K562 (cell line): ENCODE data around the gene ZCCHC8.

Experiments used
- CREM ChIP-seq: IDR thresholded peaks from 2 replicates; pipeline ENCODE4 v1.6.1; 2014; ENCODE audit warnings: antibody characterized with exemption, low read depth
- FOXK1 ChIP-seq: sonication (generic); formaldehyde crosslinking; IDR thresholded peaks from 2 replicates; pipeline ENCODE4 v1.8.0; 2022; ENCODE audit warnings: missing genetic modification reagents, mild to moderate bottlenecking, borderline replicate concordance
- HDAC8 ChIP-seq: fragments of 450-650 bp; IDR thresholded peaks from 2 replicates; pipeline ENCODE4 v1.6.1; 2016; ENCODE audit warnings: mild to moderate bottlenecking, missing genetic modification characterization, moderate library complexity, missing compliant biosample characterization
- RAD21 ChIP-seq, 2 experiments: fragments of 250-450 bp in 1 of 2; fragments of 450-650 bp in 1 of 2; sonication (Bioruptor Pico) in 1 of 2; formaldehyde crosslinking in 1 of 2; IDR thresholded peaks in 1 of 2; conservative IDR thresholded peaks in 1 of 2; 2 replicates each; pipeline versions ENCODE4 v1.4.0 to v1.8.0; 2020 to 2022; ENCODE audit warnings: mild to moderate bottlenecking in 2 of 2, moderate library complexity in 1 of 2
- ZNF12 ChIP-seq: sonication (generic); formaldehyde crosslinking; IDR thresholded peaks from 2 replicates; pipeline ENCODE4 v1.4.0; 2020; ENCODE audit warnings: mild to moderate bottlenecking, missing genetic modification reagents

DNA sequence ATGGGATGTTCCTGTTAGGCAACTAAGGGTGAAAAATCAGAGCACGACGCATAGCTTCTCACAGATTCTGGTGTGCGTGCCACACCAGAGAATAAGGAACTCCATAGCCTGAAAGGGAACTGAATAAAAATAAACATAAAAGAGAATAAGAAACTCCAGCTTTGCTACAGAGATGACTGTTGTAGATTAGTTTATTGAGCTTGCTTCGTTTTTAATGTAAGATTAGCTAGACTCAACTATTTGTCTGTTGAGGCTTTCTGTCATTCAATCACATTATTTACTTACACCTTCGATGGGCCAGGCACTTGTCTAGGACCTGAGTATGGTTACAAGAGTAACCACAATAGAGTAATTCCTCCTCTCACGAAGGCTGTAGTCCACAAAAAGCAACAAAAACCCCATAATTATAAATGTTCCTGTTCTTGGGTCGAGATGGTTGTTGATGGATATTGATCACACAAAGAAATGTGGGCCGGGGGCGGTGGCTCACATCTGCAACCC lies 807 bp upstream of the ZCCHC8 start:
- TF ChIP-seq HDAC8 (tag) (no peak), CREM (no peak), FOXK1 (CRISPR knock-in tag) (no peak), ZNF12 (CRISPR knock-in tag) (no peak), RAD21 (CRISPR knock-in tag; conservative IDR thresholded peaks at IDR 0.05 in 1 of 2, IDR thresholded peaks at IDR 0.05 in 1 of 2) (no peak)
